CD4-positive, CD25-positive, alpha-beta regulatory T cell (primary cell): Measurements from ENCODE around the gene ALKBH1. TPM values are rescaled to one million over a fixed set of nuclear protein-coding genes. Genes with fewer than 3 reads are reported as not detected.
"Not testable (repeated sequence)": the region's sequence is repeated elsewhere in the genome, so short reads cannot be mapped to it uniquely, and the experiment has no call there.

Source experiments
- ATAC-seq, 2 donors: fragments of 150-1000 bp; cut with Tn5 transposase; one replicate each; pipeline ENCODE4 v1.10.0; 2021; ENCODE audit warnings: low read depth in 2 of 2, moderate number of reproducible peaks in 2 of 2, moderate library complexity in 1 of 2
- DNase-seq, 3 donors: peaks; one replicate each; pipeline versions ENCODE4 v3.0.0 to v3.0.0-alpha.2; 2012 to 2022; ENCODE audit warnings: mixed read lengths in 1 of 3
- H3K27ac ChIP-seq: one replicate; pipeline ENCODE4 v1.7.0; 2013; ENCODE audit warnings: mild to moderate bottlenecking, low read length; ENCODE audit not compliant: insufficient read depth, poor library complexity, severe bottlenecking
- H3K27me3 ChIP-seq: one replicate; pipeline ENCODE4 v1.7.0; 2013; ENCODE audit warnings: low read length; ENCODE audit not compliant: control insufficient read depth, insufficient read depth
- H3K36me3 ChIP-seq: one replicate; pipeline ENCODE4 v1.7.0; 2013; ENCODE audit warnings: mild to moderate bottlenecking, low read length, moderate library complexity; ENCODE audit not compliant: control insufficient read depth, insufficient read depth
- H3K4me1 ChIP-seq: 2 replicates; pipeline ENCODE4 v1.7.0; 2013; ENCODE audit warnings: mild to moderate bottlenecking, low read length; ENCODE audit not compliant: insufficient read depth, control insufficient read depth, poor library complexity, severe bottlenecking
- H3K4me3 ChIP-seq: one replicate; pipeline ENCODE4 v1.7.0; 2013; ENCODE audit warnings: low read depth, mild to moderate bottlenecking, low read length, moderate library complexity
- H3K9me3 ChIP-seq, 2 experiments: 1 replicate in 1 of 2; 2 replicates in 1 of 2; pipeline ENCODE4 v1.7.0; 2013; ENCODE audit warnings: low read length in 2 of 2, mild to moderate bottlenecking in 1 of 2, moderate library complexity in 1 of 2; ENCODE audit not compliant: control insufficient read depth in 2 of 2
- H3K27ac Mint-ChIP-seq, 3 donors: one replicate each; pipeline ENCODE4 v1.8.0; 2020 to 2022; ENCODE audit warnings: mild to moderate bottlenecking in 3 of 3, mixed read lengths in 3 of 3, moderate library complexity in 2 of 3
- H3K27me3 Mint-ChIP-seq: one replicate; pipeline ENCODE4 v1.8.0; 2022; ENCODE audit warnings: mild to moderate bottlenecking, mixed read lengths
- H3K36me3 Mint-ChIP-seq: one replicate; pipeline ENCODE4 v1.8.0; 2020; ENCODE audit warnings: mixed read lengths
- H3K4me1 Mint-ChIP-seq, 4 donors: one replicate each; pipeline ENCODE4 v1.8.0; 2020 to 2022; ENCODE audit warnings: mixed read lengths in 4 of 4, mild to moderate bottlenecking in 1 of 4
- H3K4me3 Mint-ChIP-seq, 4 donors: one replicate each; pipeline ENCODE4 v1.8.0; 2020 to 2022; ENCODE audit warnings: mild to moderate bottlenecking in 4 of 4, mixed read lengths in 4 of 4, moderate library complexity in 3 of 4
- H3K9me3 Mint-ChIP-seq, 7 donors: one replicate each; pipeline ENCODE4 v1.8.0; 2020 to 2022; ENCODE audit warnings: mixed read lengths in 7 of 7, mild to moderate bottlenecking in 3 of 7, moderate library complexity in 2 of 7
- polyA plus RNA-seq, 4 donors: library from polyadenylated mRNA; unstranded; fragments of 300-500 nt; fragmentation: Illumina TruSeq; gene quantifications; one replicate each; pipeline ENCODE4 v1.2.3, GENCODE V29; 2021
- total RNA-seq: library from RNA; stranded (reverse); gene quantifications from one replicate; pipeline ENCODE4 v1.2.3, GENCODE V29; 2022

Gene ALKBH1
- total and polyA plus RNA-seq, 5 donors from 2014 or later, result 7.2 to 10.1 (median 9.2) TPM

DNA sequence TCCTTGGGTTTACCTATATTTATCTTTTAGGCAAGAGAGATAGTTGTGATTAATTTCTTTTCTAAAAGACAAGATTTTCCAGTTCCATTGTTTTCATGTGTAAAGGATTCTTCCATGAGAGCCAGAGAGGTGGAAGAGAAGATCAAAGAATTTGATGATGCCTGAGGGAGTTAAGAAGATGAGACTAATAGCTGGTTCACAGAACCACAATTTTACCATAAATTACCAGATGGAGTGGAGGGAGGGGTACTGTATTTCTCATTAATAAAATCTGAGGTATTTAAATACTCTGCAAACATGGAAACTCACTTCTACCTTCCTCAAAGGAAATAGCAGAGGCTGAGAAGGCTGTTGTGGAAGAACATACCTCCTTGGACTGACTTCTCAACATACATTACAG is 34.6 kb downstream of the ALKBH1 start:
- no peak overlapping the region for H3K27ac Mint-ChIP-seq
- no peak overlapping the region for H3K27ac ChIP-seq
- H3K27me3 ChIP-seq, result no peaks in the 10 kb centered on the region
- H3K9me3 ChIP-seq, result no peaks in the 10 kb centered on the region
- H3K9me3 Mint-ChIP-seq, result no peaks in the 10 kb centered on the region
- peaks cover 49% of the 10 kb centered on the region for H3K36me3 ChIP-seq
- no peaks in the 10 kb centered on the region for H3K4me1 ChIP-seq
- H3K36me3 Mint-ChIP-seq, result peaks cover 39% of the 10 kb centered on the region
- H3K4me1 Mint-ChIP-seq, result peaks cover 0 to 4% (median 2%) of the 10 kb centered on the region in 4 donors
- ATAC-seq (no peak), DNase-seq (no peak)
- H3K4me3 ChIP-seq, result no peak overlapping the region
- H3K4me3 Mint-ChIP-seq, result no peak overlapping the region
- no peaks in the 10 kb centered on the region for H3K27me3 Mint-ChIP-seq

DNA sequence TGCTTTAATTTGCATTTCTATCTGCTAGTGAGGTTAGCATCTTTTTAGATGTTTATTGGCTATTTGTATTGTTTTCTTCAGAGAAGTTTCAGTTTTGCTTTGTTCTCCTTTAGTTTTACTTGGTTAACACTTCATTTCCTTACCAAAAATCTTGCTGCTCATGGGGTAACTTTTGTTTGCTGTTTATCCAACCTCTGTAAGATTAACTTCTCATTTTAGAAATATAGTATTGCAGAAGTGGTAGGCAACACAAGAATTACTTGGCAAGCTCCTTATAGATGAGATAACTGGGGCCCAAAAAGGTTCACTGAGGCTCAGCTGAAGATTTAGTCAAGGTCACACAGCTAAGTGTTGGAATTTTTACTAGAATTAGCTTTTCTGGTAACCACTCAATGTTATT is 40.5 kb downstream of the ALKBH1 start:
- Histone ChIP-seq H3K27me3 (no peaks in the 10 kb centered on the region), H3K27ac (no peak overlapping the region), H3K4me1 (no peaks in the 10 kb centered on the region), H3K4me3 (no peak overlapping the region), H3K36me3 (peaks cover 3% of the 10 kb centered on the region), H3K9me3 (no peaks in the 10 kb centered on the region)
- Mint-ChIP-seq H3K4me3 (no peak overlapping the region), H3K9me3 (no peaks in the 10 kb centered on the region), H3K4me1 (peaks cover 0 to 6% (median 2%) of the 10 kb centered on the region in 4 donors), H3K27ac (no peak overlapping the region), H3K36me3 (no peaks in the 10 kb centered on the region), H3K27me3 (no peaks in the 10 kb centered on the region)
- ATAC-seq (no peak), DNase-seq (no peak)

DNA sequence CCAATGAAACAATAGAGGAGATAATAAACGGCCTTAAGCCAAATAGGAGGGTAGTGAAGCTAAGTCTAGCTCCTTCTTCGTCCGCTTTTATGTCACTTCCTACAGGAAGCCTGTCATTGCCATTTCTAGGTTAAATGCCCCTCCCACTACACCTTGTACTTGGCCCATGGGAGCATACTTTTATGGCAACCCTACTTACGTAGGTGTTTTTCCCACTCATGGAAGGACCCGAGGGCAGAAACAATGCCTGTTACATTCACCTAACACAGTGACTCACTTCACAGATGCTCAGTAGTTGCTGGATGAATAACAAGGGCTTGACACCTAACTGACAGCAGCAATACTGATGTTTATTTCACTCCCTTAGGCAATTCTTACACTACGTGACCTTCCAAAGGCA is 44.5 kb downstream of the ALKBH1 start:
- Mint-ChIP-seq H3K36me3 (no peaks in the 10 kb centered on the region), H3K27me3 (no peaks in the 10 kb centered on the region), H3K4me3 (no peak overlapping the region), H3K4me1 (peaks cover 0 to 6% (median 2%) of the 10 kb centered on the region in 4 donors), H3K9me3 (no peaks in the 10 kb centered on the region), H3K27ac (no peak overlapping the region)
- H3K27ac ChIP-seq, result no peak overlapping the region
- ATAC-seq (no peak), DNase-seq (no peak)
- H3K27me3 ChIP-seq, result no peaks in the 10 kb centered on the region
- H3K36me3 ChIP-seq, result no peaks in the 10 kb centered on the region
- no peaks in the 10 kb centered on the region for H3K9me3 ChIP-seq
- H3K4me1 ChIP-seq, result no peaks in the 10 kb centered on the region
- no peak overlapping the region for H3K4me3 ChIP-seq

DNA sequence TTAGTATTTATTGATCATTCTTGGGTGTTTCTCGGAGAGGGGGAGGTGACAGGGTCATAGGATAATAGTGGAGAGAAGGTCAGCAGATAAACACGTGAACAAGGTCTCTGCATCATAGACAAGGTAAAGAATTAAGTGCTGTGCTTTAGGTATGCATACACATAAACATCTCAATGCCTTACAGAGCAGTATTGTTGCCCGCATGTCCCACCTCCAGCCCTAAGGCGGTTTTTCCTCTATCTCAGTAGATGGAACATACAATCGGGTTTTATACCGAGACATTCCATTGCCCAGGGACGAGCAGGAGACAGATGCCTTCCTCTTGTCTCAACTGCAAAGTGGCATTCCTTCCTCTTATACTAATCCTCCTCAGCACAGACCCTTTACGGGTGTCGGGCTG is 46.3 kb downstream of the ALKBH1 start:
- H3K27me3 Mint-ChIP-seq, H3K4me3 ChIP-seq, DNase-seq, H3K9me3 Mint-ChIP-seq, H3K27ac ChIP-seq, H3K9me3 ChIP-seq, H3K4me1 ChIP-seq, H3K4me1 Mint-ChIP-seq, H3K36me3 ChIP-seq, H3K27ac Mint-ChIP-seq, H3K27me3 ChIP-seq, H3K36me3 Mint-ChIP-seq, ATAC-seq, H3K4me3 Mint-ChIP-seq: not testable (repeated sequence)

DNA sequence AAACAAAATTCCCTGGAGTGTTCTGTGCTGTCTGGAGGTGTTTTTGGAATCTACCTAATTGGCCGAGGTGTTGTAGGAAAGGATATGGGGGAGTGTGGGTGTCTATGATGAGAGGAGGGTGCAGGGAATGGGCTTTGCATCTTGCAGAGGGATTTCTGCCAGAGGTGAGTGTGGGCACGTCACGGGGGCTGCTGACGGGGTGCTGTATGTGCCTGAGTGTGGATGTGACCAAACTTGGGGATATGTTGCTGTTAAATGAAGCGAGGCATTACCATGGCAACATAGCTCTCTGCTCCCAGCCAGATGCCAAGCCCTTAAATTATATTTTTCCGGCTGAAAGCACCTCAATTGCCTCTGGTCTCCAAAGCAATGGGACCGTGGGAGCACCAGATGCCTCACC is 47.1 kb downstream of the ALKBH1 start:
- H3K4me3 Mint-ChIP-seq, result no peak overlapping the region
- H3K27me3 ChIP-seq, result no peaks in the 10 kb centered on the region
- no peaks in the 10 kb centered on the region for H3K36me3 ChIP-seq
- ATAC-seq, result no peak
- H3K27ac ChIP-seq, result no peak overlapping the region
- H3K36me3 Mint-ChIP-seq, result no peaks in the 10 kb centered on the region
- no peaks in the 10 kb centered on the region for H3K9me3 Mint-ChIP-seq
- H3K4me3 ChIP-seq, result no peak overlapping the region
- no peaks in the 10 kb centered on the region for H3K4me1 ChIP-seq
- H3K4me1 Mint-ChIP-seq, result no peaks in the 10 kb centered on the region
- H3K27me3 Mint-ChIP-seq, result no peaks in the 10 kb centered on the region
- no peak for DNase-seq
- H3K9me3 ChIP-seq, result no peaks in the 10 kb centered on the region
- no peak overlapping the region for H3K27ac Mint-ChIP-seq

DNA sequence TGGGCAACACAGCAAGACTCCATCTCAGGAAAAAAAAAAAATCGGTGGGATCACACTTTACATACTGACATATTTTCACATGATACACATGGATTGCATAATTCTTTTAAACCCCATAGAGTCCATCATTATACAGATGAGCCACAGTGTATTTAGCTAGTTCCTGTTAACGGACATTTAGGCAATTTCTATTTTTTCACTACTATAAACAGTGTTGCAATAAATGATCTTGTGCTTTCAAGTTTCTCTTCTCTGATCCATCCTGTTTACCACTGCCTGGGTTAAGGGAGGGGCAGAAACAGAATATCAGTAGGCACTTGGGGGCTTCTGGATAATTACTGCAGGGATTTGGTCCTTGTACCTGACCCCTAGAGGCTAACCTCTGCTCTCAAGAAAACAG is 48.0 kb downstream of the ALKBH1 start:
- no peak for ATAC-seq
- Mint-ChIP-seq H3K36me3 (no peaks in the 10 kb centered on the region), H3K27ac (no peak overlapping the region), H3K4me1 (no peaks in the 10 kb centered on the region), H3K9me3 (no peaks in the 10 kb centered on the region), H3K4me3 (no peak overlapping the region), H3K27me3 (no peaks in the 10 kb centered on the region)
- H3K27me3 ChIP-seq, result no peaks in the 10 kb centered on the region
- no peaks in the 10 kb centered on the region for H3K4me1 ChIP-seq
- H3K4me3 ChIP-seq, result no peak overlapping the region
- H3K36me3 ChIP-seq, result no peaks in the 10 kb centered on the region
- no peak overlapping the region for H3K27ac ChIP-seq
- H3K9me3 ChIP-seq, result no peaks in the 10 kb centered on the region
- DNase-seq, result no peak

DNA sequence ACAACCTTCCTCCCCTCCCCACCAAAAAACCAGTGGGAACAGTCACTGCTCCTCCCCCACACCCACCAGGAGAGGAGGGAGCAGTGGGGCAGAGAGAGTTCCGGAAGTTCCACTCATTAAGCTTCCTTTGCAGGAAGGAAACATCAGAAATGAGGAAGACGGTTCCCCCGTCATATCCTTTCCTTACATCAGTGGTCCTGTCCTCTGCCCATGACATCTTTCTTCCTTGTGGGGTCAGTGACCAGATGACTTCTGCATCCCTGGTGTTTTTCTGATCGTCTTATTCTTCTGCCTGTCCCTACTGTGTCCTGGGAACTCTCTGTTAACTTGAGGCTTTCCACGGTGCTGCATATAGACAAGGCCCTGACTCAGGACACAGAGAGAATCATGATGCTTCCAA is 50.5 kb downstream of the ALKBH1 start:
- no peaks in the 10 kb centered on the region for H3K4me1 ChIP-seq
- Mint-ChIP-seq H3K27ac (no peak overlapping the region), H3K4me1 (peaks cover 0 to 2% (median 0%) of the 10 kb centered on the region in 4 donors), H3K27me3 (no peaks in the 10 kb centered on the region), H3K9me3 (no peaks in the 10 kb centered on the region), H3K36me3 (no peaks in the 10 kb centered on the region), H3K4me3 (no peak overlapping the region)
- H3K36me3 ChIP-seq, result no peaks in the 10 kb centered on the region
- H3K9me3 ChIP-seq, result no peaks in the 10 kb centered on the region
- ATAC-seq, result no peak
- no peak overlapping the region for H3K27ac ChIP-seq
- H3K27me3 ChIP-seq, result no peaks in the 10 kb centered on the region
- DNase-seq, result no peak
- no peak overlapping the region for H3K4me3 ChIP-seq

DNA sequence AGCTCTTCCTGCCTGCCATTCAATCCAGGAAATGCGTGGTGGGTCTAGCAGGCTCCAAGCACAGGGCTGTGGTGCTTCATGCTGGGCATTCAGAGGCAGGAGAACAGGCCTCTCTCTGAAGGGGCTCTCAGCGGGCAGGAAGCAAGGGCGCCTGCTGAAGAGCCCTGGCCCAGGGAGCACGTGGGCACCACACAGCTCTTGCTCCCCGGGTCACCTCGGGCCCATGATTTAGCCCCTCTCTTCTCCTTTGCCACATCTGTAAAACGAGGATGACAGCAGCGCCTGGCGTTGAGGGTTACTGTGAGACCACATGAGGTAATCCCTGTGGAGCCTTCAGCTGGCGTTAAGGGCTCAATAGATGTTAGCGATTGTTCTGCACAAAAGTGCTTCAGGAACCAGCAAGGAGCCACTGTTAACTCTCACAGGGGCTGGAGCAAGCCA is 53.8 kb downstream of the ALKBH1 start:
- Mint-ChIP-seq H3K27me3 (peaks cover 5% of the 10 kb centered on the region), H3K4me1 (peaks cover 0 to 2% (median 0%) of the 10 kb centered on the region in 4 donors), H3K36me3 (no peaks in the 10 kb centered on the region), H3K27ac (peak overlapping the region in 2 of 3 donors; percentile 37 to 46), H3K4me3 (no peak overlapping the region), H3K9me3 (peaks cover 0 to 4% (median 0%) of the 10 kb centered on the region in 7 donors)
- no peaks in the 10 kb centered on the region for H3K27me3 ChIP-seq
- no peak for ATAC-seq
- no peak overlapping the region for H3K27ac ChIP-seq
- H3K9me3 ChIP-seq, result no peaks in the 10 kb centered on the region
- H3K36me3 ChIP-seq, result no peaks in the 10 kb centered on the region
- DNase-seq, result no peak
- no peaks in the 10 kb centered on the region for H3K4me1 ChIP-seq
- no peak overlapping the region for H3K4me3 ChIP-seq
